HL-60 (cell line): Measurements from ENCODE around the gene HIF3A.

Experiments used
- DNase-seq, 2 experiments: peaks; one replicate each; pipeline ENCODE4 v3.0.0-alpha.2; 2010 to 2020; ENCODE audit warnings: low read depth in 1 of 2, low spot score in 1 of 2
- H3K27ac ChIP-seq: fragments of 250-450 bp; sonication (Bioruptor Pico); replicated peaks from 2 replicates; pipeline ENCODE4 v1.5.1; 2020; ENCODE audit warnings: mild to moderate bottlenecking, moderate library complexity
- H3K27me3 ChIP-seq: fragments of 250-450 bp; sonication (Bioruptor Pico); 2 replicates; pipeline ENCODE4 v1.5.1; 2021; ENCODE audit warnings: mild to moderate bottlenecking, moderate library complexity; ENCODE audit not compliant: insufficient read depth, poor library complexity, severe bottlenecking
- H3K4me3 ChIP-seq: replicated peaks from 2 replicates; pipeline ENCODE4 v1.5.1; 2011; ENCODE audit warnings: mild to moderate bottlenecking, control low read depth, low read length; ENCODE audit not compliant: insufficient read depth
- CTCF ChIP-seq: IDR thresholded peaks from one replicate; pipeline ENCODE4 v1.5.1; 2011; ENCODE audit warnings: low read length, control low read depth, inconsistent platforms; ENCODE audit not compliant: insufficient read depth
- GABPA ChIP-seq: IDR thresholded peaks from 2 replicates; pipeline ENCODE4 v1.6.1; 2012; ENCODE audit warnings: low read depth
- POLR2AphosphoS5 ChIP-seq: IDR thresholded peaks from 2 replicates; pipeline ENCODE4 v1.6.1; 2012; ENCODE audit warnings: low read depth
- REST ChIP-seq: IDR thresholded peaks from 2 replicates; pipeline ENCODE4 v1.6.1; 2012; ENCODE audit warnings: low read depth; ENCODE audit not compliant: insufficient replicate concordance
- SPI1 ChIP-seq: IDR thresholded peaks from 2 replicates; pipeline ENCODE4 v1.6.1; 2012; ENCODE audit warnings: low read depth, mild to moderate bottlenecking, borderline replicate concordance

The HIF3A gene

DNA sequence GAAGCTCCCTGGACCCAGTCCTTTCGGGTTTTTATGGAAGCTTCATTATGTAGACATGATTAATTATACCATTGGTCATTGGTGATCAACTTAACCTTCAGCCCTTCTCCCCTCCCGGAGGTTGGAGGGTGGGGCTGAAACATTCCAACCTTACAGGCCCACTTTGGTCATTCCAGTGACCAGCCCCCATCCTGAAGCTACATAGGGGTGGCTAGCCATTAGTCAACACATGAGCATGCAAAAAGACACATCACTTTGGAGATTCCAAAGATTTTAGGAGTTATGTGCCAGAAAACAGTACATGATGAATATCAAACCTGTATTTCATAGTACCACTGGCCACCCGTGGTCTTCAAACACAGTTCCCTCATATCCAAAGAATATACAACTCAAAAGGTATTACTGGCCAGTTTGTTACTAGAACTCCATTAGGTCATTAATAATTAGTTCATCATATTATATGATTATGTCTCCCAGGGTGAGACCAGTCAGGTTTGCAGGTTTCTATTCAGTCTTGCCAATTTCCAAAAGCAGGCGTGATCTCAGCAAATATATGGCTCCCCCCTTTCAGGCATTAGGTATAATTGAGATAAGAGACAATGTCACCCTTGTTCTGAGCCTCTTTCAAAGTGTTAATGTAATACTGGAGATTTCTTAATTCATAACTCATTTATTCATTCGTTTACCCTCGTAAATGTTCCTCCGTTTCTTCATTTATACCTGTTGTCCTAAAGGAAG lies 61.2 kb downstream of the HIF3A start:
- no peak overlapping the region for H3K4me3 ChIP-seq
- TF ChIP-seq SPI1 (no peak), GABPA (no peak), POLR2AphosphoS5 (no peak), REST (no peak), CTCF (no peak)
- DNase-seq = no peak
- no peak overlapping the region for H3K27ac ChIP-seq
- H3K27me3 ChIP-seq = no peaks in the 10 kb centered on the region

DNA sequence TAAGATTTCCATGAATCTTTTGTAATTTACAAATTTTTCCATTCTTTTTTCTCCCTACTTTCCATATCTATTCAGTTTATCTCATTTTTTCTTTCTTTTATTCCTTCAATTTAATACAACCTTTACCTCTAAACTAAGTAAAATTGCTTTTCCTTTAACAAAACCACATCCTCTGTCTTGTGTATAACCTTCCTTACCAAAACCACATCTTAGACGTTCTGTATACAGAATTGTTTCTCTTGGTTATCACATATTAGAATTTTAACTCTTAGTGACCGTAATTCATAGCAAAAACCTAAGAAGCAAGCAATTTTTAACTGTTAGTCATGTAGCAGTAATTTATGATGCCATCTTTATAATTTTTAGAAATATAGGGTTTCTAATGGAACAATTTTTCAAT lies 65.1 kb downstream of the HIF3A start:
- Histone ChIP-seq H3K27ac (no peak overlapping the region), H3K4me3 (no peak overlapping the region), H3K27me3 (no peaks in the 10 kb centered on the region)
- no peak for DNase-seq
- TF ChIP-seq POLR2AphosphoS5 = no peak
- TF ChIP-seq SPI1 = no peak
- no peak for TF ChIP-seq CTCF
- no peak for TF ChIP-seq GABPA
- no peak for TF ChIP-seq REST

DNA sequence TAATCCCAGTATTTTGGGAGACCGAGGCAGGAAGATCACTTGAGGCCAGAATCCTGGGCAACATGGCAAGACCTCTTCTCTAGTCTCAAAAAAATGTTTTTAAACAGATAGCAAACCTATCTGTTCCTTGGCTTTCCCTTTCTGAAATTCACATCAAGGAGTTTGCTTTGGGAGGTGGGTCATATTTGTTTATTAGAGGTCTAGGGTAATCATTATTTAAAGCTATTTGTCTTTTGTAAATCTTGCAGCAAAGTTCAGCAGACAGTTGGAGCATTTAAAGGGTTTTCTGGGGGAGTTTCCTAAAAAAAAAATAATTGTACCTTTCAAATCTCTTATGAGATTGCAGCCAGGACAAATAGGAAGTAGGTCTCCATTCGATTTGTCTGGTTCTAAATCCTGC lies 67.5 kb downstream of the HIF3A start:
- no peak for DNase-seq
- Histone ChIP-seq H3K27ac (no peak overlapping the region), H3K27me3 (no peaks in the 10 kb centered on the region), H3K4me3 (no peak overlapping the region)
- TF ChIP-seq CTCF (no peak), POLR2AphosphoS5 (no peak), SPI1 (no peak), REST (no peak), GABPA (no peak)
